GM23248 (cell line): ENCODE measurements around the gene THAP8.

Experiments used
- EZH2 ChIP-seq: fragments of 200-600 bp; sonication (generic); IDR thresholded peaks from 2 replicates; pipeline ENCODE4 v1.6.1; 2018; ENCODE audit warnings: antibody characterized with exemption, mild to moderate bottlenecking; ENCODE audit not compliant: insufficient read depth, poor library complexity, severe bottlenecking
- EZH2phosphoT487 ChIP-seq: fragments of 200-600 bp; sonication (generic); IDR thresholded peaks from 2 replicates; pipeline ENCODE4 v1.6.1; 2018; ENCODE audit warnings: antibody characterized with exemption, moderate library complexity, mild to moderate bottlenecking, low read depth; ENCODE audit not compliant: insufficient read depth

DNA sequence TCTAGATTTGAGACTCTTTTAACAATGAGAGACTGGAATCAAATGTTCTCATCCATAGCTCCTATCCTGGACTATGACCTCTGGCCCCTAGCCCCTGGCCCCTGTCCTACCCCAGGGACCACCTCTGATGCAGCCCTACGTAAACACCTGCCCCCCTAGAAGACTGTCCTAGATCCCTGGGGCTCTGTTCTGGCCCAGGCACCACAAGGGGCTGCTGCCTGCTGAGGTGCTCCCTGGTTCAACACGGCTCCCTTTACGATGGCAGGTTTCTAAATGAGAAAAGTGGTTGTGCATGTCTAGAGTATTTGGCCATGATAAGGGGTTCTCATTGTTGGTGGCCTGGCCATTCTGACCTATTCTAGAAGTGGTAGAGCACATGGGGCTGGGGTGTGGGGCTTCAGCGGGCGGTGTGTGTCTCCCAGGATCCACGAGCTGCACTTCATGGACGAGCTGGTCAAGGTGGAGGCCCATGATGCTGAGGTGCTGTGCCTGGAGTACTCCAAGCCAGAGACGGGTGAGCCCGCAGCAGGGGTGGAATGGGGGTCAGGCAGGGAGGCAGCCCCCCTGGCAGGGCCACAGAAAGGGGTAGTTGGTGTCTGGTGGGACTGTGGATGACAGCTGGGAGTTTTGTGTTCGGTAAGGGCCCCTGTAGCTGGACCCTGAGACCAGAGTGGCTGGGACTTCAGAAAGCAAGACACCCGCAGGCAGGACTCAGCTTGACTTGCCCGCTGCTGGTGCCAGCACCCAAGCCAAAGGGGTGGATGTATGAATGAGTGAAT, 30.3 kb upstream of the THAP8 start:
- TF ChIP-seq EZH2 (no peak), EZH2phosphoT487 (no peak)
